ENCODE results near the gene GPR162.
"Not testable (repeated sequence)": the region's sequence is repeated elsewhere in the genome, so short reads cannot be mapped to it uniquely, and the experiment has no call there.

The GPR162 gene

DNA sequence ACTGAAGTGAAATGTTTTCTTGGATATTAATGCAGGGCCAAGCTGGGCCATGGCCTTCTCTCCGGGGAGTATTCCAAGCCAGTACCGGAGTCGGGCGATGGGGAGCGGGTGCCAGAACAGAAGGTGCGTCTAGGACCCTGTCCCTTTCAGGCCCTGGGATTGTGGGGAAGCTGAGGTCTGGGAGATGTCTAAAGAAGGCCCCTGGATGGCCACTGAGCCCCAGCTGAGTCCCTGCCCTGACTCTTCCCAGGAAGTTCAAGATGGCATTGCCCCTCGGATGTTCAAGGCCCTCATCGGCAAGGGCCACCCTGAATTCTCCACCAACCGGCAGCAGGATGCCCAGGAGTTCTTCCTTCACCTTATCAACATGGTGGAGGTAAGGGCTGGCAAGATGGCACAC, 38.5 kb downstream of the GPR162 start:
- no peak for DNase-seq

DNA sequence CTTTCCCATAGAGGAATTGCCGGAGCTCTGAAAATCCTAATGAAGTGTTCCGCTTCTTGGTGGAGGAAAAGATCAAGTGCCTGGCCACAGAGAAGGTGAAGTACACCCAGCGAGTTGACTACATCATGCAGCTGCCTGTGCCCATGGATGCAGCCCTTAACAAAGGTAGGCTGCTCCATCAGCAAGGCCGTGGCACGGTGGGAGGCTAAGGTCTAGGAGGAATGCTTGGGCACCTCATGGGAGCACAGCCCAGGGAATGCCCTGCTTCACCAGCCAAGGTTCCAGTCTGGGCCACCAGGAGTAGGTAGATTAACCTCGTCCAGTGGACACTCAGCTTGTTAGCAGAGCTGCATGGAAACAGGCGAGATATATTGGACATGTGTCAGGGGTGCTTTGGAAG, 39.3 kb downstream of the GPR162 start:
- no peak for DNase-seq

DNA sequence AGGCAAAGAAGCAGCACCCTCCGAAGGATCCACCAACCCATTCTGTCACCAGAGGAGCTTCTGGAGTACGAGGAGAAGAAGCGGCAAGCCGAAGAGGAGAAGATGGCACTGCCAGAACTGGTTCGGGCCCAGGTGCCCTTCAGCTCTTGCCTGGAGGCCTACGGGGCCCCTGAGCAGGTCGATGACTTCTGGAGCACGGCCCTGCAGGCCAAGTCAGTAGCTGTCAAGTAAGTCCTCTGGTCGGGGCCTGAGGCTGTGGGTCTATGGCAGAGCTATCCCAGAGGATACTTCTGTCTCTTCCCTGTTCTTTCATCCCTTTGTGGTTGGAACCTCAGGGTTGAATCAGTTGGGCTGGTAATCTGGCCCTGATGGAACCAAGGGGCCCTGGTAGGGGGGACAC, 39.8 kb downstream of the GPR162 start:
- DNase-seq = no peak

DNA sequence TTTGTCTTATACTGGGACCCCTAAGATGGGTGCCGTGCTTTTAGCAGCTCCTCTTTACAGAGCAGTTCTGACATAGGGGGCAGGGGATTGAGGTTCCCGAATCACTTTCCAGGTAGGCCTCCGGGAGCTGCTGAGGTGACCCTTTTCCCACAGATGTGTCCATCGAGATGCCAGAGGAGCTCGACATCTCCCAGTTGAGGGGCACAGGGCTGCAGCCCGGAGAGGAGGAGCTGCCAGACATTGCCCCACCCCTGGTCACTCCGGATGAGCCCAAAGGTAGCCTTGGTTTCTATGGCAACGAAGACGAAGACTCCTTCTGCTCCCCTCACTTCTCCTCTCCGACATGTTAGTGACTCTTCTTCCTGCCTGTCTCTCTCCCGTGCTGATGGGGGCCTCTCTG, 41.4 kb downstream of the GPR162 start:
- DNase-seq = no peak

DNA sequence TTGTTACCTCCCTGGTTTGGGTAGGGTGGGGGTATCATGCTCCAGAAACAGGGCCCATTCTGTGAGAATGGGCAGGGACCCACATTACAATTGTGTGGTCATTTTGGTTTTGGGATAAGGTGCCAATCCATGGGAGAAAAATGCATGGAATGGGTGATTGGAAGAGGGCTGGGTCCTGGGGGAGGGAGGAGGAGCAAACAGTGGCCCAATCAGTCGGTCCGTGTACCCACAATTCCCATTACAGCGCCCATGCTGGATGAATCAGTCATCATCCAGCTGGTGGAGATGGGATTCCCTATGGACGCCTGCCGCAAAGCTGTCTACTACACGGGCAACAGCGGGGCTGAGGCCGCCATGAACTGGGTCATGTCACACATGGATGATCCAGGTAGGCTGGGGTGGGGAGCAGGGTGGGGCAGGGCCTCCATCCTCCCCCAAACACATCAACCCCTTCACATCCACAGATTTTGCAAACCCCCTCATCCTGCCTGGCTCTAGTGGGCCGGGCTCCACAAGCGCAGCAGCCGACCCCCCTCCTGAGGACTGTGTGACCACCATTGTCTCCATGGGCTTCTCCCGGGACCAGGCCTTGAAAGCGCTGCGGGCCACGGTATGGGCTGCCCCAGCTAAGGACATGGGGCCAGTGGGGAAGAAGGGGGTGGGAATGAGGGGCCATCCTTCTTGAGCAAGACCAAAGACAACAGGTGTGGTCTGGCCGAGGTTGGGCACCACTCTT, 42.1 kb downstream of the GPR162 start:
- no peak for DNase-seq

DNA sequence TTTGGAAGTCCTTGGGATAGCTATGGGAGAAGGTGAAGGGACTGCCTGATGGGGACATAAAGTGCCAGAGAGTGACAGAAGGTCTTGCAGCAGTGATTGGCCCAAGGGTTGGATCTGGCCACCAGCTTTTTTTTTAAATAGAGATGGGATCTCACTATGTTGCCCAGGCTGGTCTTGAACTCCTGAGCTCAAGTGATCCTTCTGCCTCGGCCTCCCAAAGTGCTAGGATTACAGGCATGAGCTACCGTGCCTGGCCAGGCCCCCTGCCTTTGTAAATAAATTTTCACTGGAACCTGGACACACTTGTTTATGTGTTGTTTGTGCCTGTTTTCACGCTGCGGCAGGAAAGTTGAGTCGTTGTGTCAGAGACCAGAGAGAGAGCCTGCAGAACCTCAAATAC, 43.7 kb downstream of the GPR162 start:
- DNase-seq = not testable (repeated sequence)

DNA sequence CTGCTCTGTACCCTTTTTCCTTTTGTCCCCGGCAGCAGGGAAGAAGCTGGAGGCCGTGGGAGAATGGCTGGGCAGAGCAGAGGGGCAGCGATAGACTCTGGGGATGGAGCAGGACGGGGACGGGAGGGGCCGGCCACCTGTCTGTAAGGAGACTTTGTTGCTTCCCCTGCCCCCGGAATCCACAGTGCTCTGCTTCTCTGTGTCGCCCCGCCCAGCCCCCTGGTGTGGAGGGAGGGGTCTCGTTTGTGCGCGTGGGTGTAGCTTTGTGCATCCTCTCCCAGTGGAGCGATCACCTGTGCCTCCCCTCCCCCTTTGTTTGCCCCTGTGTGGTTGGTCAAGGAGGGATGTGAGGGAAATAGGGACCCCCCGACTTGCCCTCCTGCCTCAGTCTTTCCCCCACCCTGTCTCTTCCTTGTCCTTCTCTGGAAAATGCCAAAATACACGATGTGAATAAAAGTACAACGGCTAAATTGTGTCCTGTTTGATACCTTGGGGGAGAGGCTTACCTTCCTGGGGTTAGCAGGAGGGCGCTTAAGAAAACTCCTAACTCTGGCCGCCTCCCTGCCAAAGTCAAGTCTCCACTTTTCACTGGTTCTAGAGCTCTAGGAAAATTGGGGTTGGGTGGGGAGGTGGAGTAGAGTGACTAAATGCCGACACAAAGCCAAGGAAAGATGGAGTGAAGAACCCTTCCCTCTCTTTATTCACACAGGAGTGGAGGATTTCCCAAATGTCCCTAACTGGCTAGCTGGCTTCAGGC, 44.7 kb downstream of the GPR162 start:
- DNase-seq = no peak

DNA sequence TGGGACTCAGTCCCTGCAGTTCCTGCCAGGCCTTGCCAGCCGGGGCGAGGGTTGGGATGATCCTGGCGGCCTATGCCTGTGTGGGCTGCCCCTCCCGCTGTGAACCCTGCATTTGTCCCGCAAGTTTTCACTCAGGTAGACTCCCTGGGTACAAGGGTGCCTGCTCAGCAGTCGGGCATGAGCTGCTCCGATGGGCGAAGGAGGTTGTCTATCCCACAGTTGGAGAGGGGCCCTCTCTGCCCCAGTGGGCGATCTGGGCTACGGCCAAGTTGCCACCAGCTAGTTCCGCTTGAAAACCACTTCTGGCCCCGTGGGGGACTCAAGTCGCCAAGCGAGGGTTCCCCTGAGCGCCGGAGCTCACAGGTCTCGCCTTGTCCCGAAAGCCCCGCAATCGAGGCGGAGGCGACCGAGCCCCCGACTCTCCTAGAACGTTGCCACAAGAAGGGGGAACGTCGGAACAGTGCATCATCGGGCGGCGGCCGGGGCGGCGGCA, 45.3 kb downstream of the GPR162 start:
- peak; percentile 62 for DNase-seq

DNA sequence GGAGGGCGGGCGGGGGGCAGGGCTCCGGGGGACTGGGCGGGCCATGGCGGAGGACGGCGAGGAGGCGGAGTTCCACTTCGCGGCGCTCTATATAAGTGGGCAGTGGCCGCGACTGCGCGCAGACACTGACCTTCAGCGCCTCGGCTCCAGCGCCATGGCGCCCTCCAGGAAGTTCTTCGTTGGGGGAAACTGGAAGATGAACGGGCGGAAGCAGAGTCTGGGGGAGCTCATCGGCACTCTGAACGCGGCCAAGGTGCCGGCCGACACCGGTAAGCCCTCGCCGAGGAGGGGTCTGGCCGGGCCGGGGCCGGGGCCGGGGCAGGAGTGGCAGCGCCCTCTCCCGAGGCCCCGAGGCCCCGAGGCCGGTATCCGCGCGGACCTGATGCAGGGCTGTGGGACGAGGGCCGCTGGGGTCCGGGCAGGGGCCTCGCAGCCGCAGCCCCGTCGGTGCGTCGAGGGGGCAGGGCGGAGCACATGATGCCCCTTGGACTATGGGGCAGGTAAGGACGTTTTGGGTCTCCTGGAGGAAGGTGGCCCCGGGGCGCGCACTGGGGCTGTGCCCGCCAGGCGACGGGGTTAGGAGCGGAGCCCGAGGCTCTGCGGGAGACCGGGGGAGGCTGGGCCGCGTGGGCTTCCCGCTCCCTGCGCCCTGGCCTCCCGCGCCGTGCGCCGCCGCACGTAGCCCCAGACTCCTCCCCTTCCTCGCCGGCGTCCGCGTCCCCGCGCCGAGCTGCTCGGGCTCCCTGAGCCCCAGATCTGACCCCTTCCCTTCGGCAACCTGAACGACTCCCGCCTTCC, 46.0 kb downstream of the GPR162 start, which contains the start of gene TPI1:
TPI1 (plus strand) TSS at position 119 of the 798 bp plus-strand sequence; CDS start at position 155, 36 bp downstream.
- peak; percentile 74 for DNase-seq

DNA sequence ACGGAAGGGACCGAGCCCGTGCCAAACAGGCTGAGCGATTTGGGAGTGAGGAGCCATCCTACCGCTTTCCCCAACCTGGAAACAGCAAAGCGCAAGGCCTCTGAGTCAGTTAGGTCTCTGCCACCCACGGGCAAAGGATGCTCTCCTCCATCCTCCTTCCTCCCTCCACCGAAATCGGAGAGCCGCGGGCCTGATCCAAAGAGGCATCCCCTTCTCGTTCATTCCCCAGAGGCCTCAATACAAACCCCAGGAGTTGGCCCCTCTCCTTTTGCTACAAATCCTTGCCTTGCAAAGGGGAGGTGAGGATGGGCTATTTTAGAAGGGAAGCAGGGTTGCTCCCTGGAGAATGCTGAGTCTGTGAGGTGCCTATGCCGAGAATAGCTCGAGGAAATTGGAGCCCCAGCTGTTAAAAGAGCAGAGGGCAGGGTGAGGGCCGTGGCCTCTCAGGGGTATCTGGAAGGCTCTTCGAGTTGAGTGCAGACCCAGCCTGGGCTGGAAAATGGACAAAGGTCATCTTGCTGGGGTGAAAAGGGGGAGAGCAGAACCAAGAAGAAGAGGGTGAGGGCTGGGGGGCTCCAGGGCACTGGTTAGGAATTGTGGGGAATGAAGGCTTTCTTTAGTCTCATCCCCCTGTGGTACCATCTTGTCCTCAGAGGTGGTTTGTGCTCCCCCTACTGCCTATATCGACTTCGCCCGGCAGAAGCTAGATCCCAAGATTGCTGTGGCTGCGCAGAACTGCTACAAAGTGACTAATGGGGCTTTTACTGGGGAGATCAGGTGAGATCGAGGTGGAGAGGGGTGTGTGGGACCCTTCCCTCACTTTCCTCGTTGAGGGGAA, 46.8 kb downstream of the GPR162 start:
- no peak for DNase-seq

DNA sequence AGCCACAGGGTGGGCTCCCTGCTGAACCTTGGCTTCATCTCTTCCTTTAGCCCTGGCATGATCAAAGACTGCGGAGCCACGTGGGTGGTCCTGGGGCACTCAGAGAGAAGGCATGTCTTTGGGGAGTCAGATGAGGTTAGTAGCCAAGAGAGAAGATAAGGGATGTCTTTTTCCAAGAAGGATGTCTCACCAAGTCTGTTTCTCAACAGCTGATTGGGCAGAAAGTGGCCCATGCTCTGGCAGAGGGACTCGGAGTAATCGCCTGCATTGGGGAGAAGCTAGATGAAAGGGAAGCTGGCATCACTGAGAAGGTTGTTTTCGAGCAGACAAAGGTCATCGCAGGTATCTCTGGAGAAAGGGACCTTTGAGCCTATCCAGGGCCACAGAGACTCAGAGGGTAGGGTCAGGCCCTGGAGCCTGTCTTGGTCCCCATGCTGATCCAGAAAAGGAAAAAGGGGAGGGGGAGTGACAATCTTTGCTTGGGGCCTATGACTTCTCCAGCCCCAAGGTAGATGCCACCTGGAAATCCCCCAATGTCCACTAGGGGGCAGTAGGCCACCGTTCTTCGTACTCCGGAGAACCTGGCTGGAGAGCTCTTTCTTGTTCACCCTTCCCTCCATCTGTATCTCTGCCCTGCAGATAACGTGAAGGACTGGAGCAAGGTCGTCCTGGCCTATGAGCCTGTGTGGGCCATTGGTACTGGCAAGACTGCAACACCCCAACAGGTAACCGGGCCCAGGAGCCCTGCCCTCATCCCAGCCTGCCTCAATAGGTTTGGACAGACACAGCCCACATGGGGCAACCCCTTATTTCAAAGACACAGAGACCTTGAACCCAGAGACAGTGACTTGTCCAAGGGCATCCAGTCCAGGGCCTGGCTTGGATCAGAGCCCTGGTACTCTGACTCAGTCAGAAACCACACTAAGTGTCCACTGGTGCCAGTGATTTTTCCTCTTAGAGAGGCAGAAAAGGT, 47.7 kb downstream of the GPR162 start:
- peak; percentile 83 for DNase-seq

DNA sequence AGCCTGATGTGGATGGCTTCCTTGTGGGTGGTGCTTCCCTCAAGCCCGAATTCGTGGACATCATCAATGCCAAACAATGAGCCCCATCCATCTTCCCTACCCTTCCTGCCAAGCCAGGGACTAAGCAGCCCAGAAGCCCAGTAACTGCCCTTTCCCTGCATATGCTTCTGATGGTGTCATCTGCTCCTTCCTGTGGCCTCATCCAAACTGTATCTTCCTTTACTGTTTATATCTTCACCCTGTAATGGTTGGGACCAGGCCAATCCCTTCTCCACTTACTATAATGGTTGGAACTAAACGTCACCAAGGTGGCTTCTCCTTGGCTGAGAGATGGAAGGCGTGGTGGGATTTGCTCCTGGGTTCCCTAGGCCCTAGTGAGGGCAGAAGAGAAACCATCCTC, 48.7 kb downstream of the GPR162 start:
- DNase-seq = not testable (repeated sequence)

DNA sequence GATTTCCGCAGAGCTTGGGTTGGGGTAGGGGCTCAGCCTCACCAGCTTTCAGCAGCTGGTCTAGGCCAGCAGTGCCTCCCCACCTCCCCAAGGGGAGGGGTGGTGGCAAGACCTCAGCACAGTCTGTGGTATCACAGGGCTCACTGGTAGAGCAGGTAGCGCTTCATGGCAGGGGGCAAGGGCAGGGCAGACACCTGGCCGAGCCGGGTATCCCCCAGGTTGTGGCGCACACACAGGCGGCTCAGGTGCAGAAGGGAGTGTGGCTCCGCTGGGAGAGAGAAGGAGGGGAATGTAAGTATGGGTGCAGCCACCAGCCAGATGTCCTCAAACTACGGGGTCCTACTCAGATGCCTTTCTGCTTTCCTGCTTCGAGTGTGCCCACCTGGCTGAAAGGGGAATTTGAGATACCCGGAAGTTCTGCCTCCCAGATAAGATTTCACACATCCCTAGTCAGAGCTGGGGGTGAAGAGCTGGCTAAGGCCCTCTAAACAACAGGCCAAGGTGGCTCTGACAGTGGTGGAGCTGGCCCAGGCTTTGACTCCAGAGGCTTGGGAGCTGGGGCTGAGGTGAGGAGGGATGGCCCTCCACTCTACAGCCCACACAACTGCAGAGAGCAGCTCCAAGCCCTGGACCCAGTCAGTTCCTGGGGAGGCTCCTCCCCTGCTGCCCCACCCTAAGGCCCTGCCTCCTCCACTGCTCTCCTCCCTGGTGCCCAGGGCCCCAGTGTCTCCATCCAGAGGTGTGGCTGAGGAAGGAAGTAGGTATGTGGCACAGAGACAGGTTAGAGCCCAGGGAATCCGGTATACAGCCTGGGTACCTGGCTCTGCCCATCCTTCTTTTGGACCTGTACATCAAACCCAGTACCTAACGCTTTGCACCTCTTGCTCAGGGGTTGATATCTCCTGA, 49.7 kb downstream of the GPR162 start:
- DNase-seq = no peak

DNA sequence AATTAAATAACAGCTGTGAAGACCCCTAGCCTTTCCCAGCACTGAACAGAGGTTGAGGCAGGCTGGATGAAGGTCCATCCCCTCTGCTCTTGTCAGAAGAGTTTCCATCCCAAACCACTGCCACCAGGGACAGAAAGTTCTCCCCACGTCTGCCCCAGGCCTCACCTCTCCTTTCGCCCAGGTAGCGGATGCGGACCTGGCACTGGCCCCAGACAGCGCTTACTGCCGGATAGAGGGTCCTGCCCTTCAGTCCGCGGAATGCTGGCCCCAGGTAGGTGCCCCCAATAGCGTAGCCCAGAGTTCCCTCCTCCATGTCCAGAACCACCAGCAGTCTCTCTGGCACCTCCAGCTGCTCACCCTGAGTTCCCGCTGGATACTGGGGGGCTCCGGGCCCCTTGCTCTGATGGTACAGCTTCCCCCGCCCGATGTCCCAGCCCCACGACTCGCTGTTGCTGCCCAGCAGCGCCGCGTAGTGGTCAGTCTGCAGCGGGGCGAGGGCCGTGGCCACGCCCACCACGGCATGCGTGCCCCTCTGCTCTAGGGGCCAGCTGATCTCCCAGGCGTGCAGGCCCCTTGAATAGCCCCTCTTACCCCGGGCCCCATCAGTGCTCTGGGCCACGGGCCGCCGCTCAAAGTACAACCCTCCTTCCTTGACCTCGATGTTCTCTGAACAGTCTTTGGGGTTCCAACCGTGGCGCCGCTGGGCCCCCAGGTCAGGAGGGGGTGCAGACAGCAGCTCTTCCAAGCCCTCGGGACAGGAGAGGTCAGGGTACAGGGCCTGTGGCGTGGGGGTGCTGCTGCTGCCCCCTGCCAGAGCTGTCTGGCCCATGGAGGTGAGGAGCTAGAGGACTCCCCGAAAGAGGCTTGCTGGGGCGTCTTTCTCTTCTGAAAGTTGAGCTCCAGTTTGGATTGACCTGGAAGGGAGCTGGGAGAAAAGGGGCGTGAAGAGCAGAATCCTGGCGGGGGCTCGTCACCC, 50.7 kb downstream of the GPR162 start:
- peak; percentile 46 for DNase-seq

DNA sequence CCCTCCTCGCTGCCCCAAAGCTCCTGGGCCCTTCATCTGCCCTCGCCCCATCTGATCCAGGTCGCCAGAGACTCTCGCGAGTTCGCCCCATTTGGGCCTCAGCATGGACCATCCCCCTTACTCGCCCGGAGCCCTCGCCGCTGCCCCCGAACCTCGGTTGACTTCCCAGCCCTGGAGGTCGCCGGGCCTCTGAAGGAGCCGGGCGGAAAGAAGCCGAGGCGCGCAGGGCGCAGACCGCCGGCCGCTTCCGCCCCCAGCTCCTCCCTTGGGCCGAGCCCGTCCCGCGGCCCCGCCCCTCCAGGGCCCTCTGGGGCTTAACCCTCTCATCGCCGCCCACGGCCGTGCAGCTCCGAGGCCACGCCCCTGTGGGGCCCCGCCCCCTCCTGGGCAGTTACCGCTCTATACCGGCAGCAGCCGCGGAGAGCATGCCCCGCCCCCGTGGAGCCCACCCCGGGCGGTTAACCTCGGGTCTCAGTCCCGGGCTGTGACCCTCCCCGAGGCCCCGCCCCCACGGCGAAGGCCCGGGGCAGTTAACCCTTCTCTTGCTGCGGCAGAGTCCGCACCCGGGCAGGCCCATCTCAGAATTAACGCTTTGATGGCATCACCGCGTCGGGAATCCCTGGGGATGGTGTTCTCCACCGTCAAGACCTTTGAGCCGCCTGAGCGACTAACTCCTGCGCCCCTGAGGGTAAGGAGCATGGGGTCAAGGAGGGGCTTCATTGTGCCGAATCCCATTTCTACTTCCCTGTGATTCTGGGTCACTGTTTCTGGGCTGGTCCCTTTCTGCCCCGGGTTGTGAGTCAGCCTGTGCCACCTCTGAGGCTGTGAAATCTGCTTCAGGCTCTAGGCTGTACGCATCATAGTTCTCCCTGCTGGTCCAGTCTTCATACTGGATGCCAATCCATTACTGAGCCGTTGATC, 51.7 kb downstream of the GPR162 start, which contains the start of gene SPSB2:
SPSB2 (minus strand) TSS at position 210 of the 921 bp plus-strand sequence. CDS start 402 bp downstream, outside the sequence.
- peak; percentile 94 for DNase-seq

DNA sequence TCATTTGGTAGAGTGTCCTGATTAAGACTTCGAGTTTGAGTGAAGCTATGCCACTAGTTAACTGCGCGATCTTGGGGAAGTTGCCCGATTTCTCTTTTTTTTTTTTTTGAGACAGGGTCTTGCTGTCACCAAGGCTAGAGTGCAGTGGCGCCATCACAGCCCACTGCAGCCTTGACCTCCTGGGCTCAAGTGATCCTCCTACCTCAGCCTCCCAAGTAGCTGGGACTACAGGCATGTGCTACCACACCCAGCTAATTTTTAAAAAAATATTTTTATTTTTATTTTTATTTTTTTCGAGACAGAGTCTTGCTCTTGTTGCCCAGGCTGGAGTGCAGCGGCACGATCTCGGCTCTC, 52.4 kb downstream of the GPR162 start:
- DNase-seq = not testable (repeated sequence)
